NCI-H2227 (cell line): ENCODE results near the gene BBS1.
A peak's percentile ranks its signal among the peaks of the same experiment; 100 is the strongest.
"Not testable (repeated sequence)": the region's sequence is repeated elsewhere in the genome, so short reads cannot be mapped to it uniquely, and the experiment has no call there.

Source experiments
- DNase-seq: peaks from one replicate; lab custom pipeline; 2025; ENCODE audit not compliant: unreplicated experiment; lab: John Stamatoyannopoulos, UW

The BBS1 gene

GRCh38 chr11:66569076-66569475 is 58.6 kb downstream of the BBS1 start:
- no peak for DNase-seq

GRCh38 chr11:66570079-66570849 is 59.8 kb downstream of the BBS1 start:
- no peak for DNase-seq

DNA sequence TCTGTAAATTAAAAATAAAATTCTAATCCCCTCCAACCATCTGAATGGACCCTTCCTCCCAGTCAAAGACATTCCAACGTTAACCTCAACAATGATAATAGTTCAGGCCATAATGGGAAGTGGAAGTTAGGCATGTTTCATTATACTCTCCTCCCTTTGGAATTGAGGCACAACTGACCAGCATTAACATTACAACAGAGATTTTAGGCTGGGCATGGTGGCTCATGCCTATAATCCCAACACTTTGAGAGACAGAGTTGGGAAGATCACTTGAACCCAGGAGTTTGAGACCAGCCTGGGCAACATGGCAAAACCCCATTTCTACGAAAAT is 60.4 kb downstream of the BBS1 start:
- no peak for DNase-seq

- DNase-seq: peak; percentile 75
These were observed 68.7 kb downstream of the BBS1 start for GRCh38 chr11:66579017-66579606.

DNA sequence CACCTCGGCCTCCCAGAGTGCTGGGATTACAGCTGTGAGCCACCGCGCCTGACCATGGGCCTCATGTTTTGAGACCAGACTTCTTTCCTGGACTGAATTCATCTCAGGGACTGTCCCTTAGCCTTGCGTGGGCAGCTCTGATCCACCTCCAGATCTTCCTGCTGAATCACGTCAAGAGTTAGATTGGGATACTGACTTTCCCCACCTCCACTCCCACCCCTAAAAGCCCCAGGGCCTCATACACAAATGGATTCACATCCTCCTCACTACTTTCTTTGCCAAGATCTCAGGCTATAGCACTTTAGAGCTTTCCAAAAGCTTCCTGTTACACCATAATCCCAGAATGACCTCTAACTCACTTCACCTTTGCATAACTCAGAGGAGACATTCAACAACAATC is 70.4 kb downstream of the BBS1 start:
- DNase-seq: no peak

- no peak for DNase-seq
These were observed 70.8 kb downstream of the BBS1 start for GRCh38 chr11:66581261-66581660.

DNA sequence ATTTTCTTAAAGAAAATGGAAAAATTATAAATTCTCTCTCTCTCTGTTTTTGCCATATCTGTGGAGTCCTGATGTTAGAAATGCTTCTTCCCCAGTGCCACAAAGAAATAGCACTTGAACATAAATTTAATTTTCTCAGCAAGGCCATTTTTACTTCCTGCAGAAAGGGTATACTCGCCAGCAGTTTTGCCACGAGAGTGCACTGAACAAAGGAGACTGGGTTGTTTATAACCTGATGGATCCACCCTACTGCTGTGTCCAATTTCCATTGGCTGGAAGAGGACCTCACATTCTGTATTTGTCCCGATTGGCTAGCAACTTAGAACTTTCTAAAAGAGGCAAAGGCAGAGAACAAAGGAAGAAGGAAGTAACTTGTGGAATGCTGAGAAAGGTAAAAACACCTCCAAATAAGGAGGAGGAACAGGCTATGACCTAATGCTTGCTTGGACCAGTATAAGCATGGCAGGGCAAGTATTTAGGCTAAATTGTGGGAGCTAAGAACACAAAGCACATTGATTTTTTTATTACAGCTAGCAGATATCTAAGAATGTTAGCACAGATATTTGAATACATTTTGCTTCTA is 72.2 kb downstream of the BBS1 start:
- not testable (repeated sequence) for DNase-seq
